GM03348 (cell line): ENCODE measurements around the gene RPL31.

Experiments used
- DNase-seq: peaks from one replicate; pipeline ENCODE4 v3.0.0; 2012; ENCODE audit warnings: low spot score

The RPL31 gene

DNA sequence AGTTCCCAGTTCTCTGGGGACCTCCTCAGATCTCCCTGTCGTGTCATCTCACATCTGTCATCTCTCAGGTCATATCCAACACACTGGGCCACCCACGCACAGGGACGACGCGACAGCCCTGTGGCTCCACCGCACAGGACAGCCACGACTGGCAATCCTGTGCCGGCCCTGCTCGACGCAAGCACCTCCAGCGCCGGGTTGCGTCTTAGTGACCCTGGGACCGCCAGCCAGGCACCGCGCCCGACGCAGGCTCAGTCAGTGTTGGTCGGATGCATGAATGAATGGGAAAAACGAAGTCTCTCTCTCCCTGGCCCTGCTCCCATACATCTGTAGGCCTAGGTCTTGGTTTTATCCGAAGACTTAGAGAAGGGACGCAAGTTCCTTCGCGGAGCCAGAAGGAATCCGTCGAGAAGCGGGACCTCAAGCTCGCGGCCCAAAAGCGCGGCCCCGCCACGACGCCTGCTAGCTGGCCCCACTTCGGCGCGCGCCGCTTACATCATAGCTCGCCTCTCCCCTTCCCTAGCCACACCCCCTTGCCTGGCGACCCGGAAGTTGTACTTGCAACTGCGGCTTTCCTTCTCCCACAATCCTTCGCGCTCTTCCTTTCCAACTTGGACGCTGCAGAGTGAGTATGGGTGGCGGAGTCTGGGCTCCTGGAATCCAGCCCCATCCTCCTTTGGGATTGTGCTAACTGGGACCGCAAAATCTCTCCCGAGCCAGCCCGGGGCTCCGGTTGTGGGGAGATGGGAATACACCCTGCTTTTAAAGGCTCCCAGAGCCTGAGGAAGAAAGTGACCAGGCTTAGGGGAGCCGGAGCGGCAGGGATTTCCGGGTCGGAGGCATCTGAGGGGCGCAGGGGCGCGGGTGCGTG is at the start of gene RPL31:
Gene RPL31 (plus strand): TSS at position 599 of the 871 bp plus-strand sequence. CDS start 413 bp downstream, outside the sequence.
- DNase-seq: peak; percentile 99

DNA sequence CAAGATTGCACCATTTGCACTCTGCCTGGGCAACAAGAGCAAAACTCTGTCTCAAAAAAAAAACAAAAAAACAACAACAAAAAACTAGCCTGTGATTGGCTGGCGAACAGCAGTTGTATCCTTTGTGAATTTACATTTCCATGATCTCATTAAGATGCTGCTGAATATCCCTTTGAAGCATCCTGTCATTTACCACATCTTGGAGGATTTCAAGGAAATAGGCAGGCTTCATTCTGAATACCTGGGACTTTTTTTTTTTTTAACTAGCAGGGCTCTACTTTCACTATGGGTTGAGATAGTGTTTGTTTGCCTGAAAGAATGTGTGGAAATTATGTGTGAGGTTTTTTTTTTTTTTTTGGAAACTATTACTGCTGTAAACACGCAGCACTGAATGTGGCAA is 49.6 kb upstream of the RPL31 start:
- DNase-seq: no peak

DNA sequence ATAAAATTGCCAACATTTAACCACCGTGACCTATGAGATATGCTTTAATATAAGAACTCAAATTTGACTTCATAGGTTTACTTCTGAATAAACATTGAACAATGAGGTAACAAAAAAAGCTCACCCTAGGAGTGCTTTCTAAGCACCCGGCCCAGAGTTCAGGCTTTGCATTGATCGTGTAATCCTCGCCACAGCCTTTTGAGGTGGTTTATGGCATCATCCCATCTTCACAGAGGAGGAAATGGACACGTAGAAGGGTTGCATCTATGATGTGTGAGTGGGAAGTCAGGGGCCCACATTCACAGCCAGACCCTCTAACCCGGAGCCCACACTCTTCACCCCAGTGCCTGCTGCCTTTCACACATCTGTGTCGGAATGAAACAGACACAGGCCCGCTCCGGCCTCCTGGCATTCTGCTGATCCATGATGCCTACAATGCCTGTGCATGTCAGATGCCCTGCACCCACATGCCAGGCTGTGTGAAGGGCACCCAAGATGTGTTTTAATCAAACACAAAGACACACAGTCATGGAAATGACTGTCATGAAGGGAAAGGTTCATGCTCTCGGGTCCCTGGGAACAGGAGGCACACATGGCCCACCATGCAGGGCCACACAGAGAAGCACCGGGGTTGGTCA is 48.6 kb upstream of the RPL31 start:
- DNase-seq: no peak

DNA sequence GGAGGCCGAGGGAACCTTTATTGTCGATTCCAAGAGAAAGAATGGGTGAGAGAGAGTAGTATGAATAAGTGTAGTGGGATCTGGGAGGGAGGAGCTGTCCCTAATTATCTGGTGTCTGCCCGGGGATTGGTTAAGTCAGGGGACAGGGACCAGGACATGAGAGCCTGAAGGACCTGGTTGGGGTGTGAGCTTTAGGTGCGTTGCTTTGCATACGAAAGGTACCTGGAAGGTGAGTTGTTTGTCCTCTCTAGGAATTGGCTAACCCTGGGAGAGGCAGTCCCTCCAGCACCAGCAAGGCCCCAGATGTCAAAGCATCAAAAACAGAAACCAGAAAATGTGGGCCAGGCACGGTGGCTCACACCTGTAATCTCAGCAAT is 48.1 kb upstream of the RPL31 start:
- no peak for DNase-seq

DNA sequence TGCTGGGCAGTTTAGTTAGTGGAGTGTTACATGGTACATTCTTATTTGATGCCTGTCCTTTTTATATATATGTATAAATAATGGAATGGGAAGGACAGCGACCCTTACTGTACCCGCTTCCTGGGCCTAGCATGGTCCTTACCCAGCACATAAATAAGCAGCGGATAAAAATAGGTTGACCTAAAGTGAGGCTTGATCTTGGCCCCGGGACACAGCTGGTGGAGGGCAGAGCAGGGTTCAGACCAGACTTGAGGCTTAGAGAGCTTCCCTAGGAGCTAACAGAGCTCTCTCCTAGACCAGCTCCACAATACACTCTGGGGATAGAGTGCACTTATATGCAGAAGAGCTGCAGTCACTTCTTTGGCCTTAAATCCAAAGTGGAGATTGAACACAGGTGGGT is 46.9 kb upstream of the RPL31 start:
- no peak for DNase-seq

DNA sequence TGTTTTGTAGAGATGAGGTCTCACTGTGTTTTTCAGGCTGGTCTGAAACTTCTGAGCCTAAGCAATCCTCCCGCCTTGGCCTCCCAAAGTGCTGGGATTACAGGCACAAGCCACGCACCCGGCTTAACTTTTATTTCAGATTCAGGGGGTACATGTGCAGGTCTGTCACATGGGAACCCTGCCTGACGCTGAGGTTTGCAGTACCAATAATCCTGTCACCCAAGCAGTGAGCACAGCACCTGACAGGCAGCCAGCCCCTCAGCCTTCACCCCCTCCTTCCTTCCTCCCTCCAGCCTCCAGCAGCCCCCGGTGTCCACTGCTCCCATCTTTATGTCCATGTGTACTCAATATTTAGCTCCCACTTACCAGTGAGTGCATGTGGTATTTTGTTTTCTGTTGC is 46.0 kb upstream of the RPL31 start:
- DNase-seq: no peak

DNA sequence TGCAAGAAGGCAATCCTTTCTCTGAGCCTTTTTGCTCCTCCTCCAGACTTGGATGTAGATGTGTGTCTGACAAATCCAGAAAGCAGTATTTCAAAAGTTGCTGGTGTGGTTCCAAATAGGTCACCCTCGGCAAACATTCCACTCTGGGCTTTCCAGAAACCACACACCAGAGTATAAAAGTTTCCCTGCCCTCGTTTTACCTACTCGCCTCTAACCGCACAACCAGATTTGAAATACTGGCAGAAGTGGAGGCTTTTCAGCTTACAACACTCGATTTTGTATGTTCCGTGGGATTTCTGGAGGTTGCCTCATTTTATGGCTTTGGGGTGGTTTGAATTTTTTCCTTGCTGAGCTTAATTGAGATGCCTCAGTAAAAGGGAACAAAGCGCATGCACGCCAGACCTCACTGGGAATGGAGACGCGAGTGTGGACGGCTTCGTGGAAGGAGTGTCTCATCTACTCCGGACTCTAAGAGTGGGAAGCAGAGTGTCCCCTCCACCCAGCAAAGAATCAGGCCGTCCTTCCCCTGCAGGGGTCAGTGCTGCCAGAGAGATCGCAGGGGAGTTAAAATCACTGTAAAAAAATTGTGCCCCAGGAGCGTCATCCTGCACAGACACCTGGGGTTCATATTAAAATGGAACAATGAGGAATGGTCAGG is 44.0 kb upstream of the RPL31 start:
- DNase-seq: peak; percentile 93

DNA sequence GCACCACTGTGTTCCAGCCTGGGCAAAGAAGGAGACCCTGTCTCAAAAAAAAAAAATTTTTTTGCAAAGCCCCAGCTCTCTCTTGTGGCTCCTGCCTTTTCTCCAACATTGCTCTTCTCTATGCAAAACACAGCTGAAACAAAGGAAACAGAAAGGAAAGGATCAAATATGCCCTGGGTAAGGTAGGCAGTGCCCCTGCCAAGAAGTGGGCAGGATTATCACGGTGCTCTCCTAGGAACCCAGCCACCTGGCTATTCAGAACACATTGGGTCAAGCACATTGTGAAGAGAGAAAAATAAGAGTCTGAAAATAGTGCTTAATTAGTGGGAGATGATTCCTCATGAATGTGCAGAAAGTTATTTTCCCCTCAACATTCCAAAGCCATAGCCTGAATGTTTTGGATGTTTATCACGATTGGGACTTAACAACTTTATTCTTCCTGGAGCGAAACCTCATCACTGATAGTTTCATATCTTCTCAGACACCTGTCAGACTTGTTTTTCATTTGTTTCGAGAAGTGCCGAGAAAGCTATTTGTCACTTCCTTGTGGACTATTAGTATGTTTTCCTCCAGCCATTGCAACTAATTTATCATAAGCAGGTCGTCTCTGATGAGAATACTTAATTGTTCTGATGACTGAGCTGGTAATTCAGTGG is 42.7 kb upstream of the RPL31 start:
- peak; percentile 73 for DNase-seq

DNA sequence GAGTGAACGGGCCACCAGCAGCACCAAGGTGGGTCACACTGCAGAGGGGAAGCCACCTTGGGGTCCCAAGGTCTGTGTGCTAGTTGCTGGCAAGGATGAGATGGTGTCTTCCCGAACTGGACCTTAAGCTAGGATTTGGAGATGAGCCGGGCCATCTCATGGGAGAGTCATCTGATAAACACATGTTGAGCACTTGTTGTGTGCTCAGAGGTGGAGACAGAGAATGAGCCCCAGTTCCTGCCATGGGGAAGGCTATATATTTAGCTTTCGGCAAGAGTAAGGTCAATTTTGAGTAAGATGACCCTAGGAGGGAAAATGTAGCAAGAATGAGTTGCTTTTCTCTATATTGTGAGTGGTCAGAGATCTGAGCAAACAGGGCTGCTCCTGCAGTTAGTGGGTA is 41.4 kb upstream of the RPL31 start:
- DNase-seq: no peak

DNA sequence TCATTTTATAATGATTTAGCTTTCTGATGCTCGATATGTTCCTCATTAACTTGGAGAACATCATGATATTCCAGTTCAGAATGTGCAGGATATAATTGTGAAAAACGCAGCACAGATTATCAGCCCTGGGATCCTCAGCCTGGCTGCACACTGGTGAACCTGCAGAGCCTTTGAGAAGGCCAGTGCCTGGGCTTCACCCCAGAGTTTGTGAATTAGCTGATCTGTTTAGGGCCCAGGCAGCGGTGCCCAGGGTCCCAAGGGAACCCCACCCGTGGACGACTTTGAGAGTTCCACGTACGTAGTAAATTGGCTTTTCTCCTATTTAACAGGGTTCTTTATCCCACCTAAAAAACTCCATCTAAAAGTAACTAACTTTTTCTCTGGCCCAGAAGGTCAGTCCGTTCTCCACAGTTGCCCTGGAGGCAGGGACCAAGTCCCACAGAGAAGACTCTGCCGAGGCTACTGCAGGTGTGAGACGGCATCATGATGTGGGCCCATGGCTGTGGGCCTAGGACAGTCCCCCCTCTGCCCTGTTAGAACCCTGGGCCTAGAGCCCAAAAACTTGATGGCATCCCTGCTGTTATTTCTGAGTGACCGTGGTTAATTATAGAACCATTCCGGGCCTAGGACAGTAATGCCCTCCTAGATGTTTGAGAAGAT is 39.6 kb upstream of the RPL31 start:
- no peak for DNase-seq

DNA sequence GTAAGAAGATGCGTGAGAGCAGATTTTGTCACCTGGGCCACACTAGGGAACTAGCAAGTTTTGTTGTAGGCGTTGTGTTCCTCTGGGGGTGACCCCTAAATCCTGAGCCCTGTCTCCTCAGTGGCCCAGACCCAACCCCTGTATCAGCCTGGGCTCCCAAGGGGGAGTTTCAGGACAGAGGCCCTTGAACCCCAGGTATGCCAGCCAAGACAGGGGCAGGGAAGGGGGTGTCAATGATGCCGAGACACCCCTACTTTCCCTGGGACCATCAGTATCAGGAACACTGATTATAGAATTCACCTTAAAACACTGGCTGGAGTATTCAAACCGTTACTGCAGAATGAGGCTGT is 39.1 kb upstream of the RPL31 start:
- no peak for DNase-seq

DNA sequence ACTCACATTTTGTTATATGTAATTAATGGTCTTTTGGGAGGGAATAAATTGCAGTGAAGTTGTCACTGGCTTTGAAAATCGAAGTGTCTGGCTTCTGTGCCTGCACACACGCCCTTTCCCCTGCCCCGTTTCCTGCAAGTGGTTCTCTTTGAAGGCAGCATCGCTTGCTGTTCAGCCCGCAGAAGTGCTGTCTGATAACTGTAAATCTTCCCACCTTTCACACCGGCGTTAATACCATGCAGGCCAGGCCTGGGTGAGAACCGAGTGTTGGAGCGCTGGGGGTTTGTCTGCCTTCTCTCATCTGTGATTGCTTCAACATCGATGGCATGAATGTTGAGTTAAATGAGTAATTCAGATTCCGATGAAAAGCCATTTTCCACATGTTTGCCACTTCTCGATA is 37.9 kb upstream of the RPL31 start:
- no peak for DNase-seq

DNA sequence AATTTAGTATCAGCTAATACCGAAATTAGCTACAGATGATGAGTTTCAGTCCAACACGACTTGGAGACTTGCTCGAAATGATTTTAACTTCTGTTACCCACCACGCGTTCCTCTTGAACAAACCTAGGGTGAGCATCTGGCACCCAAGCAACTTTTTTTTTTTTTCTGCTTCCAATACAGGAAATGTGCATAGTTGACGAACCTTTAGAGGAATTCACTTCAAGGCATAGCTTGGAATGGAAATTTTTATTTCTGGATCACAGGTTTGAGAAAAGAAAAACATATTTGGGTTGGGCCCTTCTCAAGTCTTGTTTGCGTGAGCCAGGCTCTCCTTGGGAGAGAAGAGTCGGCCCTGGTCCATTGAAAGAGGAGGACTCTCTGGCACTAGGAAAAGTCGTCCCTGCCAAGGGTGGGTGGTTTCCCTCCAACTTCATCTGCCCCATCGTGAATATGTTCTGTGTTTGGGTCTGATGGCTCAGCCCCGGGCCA is 37.4 kb upstream of the RPL31 start:
- peak; percentile 53 for DNase-seq

DNA sequence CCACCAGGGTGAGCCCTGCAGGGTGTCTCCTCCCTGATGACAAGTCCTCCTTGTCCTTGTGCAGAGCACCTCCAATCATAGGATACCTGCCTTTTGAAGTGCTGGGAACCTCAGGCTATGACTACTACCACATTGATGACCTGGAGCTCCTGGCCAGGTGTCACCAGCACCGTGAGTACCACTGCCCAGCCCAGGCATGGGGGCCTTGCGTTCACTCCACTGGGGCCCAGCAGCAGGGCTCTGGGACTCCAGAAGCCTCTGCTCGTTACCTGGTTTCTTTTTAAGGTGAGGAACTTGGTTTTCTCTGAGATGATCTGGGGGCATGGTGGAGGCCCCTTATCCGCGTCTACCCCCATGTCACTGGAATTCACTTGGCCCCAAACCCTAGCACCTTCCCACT is 36.5 kb upstream of the RPL31 start:
- DNase-seq: no peak

DNA sequence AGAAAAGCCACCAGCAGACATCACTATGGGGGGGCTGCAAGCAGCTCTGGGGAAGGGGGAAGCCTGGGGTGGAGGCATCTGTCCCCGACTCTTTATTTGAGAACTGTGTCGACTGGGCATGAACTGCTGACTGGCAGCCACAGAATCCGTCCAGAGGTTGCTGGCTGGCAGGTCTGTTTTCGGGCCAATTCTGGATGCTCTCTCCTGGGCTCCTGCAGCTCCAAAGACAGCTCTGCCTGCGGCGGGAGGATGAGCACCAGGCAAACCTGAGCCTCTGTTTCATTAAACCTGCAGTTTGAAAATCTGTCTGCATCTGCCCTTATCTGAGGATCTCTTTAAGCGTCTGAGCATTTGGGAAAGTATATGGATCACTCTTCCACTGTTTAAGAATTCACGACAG is 34.4 kb upstream of the RPL31 start:
- DNase-seq: no peak

DNA sequence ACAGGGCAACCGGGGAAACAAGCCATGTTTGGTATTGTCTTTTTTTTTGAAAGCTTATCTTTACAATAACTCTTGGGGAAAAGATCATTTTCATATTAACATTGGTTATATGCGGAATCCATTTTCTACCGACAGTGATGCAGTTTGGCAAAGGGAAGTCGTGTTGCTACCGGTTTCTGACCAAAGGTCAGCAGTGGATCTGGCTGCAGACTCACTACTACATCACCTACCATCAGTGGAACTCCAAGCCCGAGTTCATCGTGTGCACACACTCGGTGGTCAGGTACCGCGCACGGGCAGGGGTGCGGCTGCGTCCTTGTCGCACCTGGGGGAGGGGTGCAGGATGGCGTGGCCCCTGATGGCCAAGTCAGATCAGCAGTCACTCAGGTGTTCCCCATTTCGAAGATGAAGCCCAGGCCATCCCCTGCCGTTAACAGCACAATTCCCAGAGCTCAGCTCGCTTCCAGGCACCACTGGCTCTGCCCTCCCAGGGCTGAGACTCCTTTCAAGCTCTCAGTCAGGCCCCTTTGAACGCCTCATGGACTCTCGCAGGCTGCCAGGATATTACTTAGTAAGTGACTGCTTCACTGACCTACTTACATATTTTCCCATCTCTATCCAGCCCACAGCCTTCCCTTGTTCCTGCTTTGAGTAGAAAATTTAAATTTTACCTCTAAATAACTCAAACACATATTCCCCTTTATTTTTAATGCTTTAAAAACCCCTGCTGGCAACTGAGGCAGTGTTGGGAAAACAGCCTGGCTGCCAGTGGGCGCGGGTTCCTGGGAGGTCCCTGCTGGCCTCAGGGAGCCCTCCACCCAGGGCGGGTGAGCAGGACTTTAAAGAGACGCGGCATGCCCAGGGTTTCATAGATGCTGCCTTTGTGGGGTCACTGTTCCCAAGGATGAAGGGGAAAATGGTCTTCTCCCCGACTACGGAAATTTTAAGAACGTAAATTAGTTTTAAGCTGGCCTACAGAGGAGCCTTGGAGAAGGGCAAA is 33.6 kb upstream of the RPL31 start:
- DNase-seq: no peak

DNA sequence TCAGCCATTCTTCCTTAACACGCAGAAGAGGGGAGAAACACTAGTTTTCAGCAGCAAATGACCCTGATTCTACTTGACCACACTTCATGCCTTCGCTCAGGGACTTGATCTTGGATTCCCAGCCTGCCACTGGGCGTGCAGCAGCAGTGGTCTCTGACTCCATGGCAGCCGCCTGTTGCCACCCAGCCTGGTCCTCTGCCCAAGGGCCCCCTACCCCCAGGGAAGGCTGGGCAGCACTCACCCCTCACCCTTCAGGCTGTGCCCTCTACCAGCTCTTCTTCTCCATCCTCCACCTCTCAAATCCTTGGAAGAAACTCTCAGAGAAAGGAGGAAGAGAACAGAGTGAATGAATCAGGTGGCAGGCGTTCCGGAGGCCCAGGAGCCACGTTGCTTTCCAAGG is 32.1 kb upstream of the RPL31 start:
- DNase-seq: no peak

DNA sequence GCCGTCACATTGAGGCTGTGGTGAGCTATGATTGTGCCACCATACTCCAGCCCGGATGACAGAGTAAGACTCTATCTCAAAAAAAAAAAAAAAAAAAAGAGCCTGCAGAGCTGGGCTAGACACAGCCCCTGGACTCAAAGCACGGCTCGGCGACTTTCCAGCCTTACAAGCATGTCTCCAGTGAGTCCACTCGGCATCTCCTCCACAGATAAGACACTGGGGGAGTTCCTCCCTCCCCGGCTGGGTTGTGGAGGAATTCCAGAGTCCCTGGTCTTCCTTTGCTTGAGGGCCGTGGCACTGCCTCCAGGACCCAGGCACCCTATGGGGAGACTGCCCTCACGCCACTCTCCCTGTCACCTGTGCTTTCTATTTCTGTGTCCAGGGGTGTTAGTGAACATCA is 30.9 kb upstream of the RPL31 start:
- DNase-seq: no peak

DNA sequence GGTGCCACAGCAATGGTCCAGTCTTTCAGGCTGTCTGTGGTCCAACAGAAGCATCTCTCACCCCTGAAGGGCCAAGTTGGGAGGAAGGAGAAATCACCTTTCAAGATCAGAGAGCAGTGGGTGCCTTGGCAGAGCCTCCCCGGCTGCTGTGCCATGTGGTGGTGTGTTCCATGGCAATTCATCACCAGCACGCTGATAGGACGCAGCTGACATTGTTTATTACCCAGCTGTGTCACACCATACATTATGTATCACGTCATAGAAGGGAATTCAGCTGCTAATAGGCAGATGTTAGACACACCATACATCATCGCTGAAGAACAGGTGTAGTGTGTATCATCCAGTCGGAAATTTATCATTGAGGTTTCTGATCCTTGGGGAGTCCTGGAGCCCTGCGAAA is 29.6 kb upstream of the RPL31 start:
- no peak for DNase-seq

DNA sequence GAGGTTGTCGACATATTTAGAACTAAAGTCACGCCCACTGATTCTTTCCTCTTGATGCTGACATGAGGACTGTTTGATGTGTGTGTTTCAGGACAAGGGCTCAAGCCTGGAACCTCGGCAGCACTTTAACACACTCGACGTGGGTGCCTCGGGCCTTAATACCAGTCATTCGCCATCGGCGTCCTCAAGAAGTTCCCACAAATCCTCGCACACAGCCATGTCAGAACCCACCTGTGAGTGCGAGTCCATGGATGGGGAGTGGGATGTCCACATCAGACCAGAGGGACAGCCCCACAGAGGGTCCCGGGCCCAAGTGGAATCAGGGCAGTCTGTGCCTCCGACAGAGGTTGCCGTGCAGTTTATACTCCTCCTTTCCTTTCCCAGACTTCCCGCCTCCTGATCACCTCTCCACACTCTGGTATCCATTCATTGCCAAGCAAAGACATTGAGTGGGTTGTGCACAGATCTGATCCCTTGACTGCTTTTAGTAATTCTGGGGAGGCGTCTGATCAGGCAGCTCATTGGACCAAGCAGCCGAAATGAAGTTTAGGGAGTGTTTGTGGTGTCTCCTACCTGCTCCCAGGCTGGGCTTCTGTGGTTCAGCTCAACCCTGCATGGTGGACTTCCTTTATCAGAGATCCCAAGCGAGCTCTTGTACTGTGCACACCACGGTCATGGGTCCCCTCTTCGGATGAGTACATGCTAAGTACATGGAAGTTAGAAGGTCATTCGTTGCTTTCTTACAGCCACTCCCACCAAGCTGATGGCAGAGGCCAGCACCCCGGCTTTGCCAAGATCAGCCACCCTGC is 27.2 kb upstream of the RPL31 start:
- no peak for DNase-seq
